Measurements from ENCODE around the gene TBL1X. TPM values are rescaled to one million over a fixed set of nuclear protein-coding genes. Genes with fewer than 3 reads are reported as not detected.

Gene TBL1X
- total and polyA plus RNA-seq, 2 of the 8 experiments (the other 6 are each of a cell fraction or from before 2014, with no cell fraction given) = 13.3 to 25.6 TPM

DNA sequence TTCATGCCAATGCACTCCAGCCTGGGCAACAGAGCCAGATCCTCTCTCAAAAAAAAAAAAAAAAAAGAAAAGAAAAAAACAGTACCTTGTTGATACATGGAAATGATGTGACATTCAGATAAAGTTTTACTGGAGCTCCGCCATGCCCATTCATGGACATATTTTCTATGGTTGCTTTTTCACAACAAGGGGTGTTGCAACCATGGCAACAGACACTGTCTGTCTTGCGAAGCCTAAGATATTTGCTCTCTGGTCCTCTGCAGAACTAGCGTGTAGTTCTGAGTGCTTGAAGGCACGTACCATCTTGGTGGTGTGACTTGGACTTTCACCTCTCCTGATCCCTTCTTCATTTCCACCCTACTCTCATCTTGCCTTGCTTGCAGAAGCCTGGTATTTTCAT is 53.2 kb downstream of the TBL1X start:
- 100% methylated on average over 4 of the region's 4 CpGs; no CpG with 5 or more reads in 1 of the 2 experiments for WGBS, 2 experiments (ENCODE audit: extremely low coverage in 1 of 2, insufficient coverage in 1 of 2, insufficient read length in 1 of 2, insufficient replicate concordance in 2 of 2, low coverage in 1 of 2, low lambda C conversion rate in 2 of 2, missing lambda C conversion rate in 1 of 2)
- no peak overlapping the region for H4K8ac ChIP-seq (ENCODE audit: extremely low read depth, insufficient read depth, low read length)
- no peak overlapping the region for H2BK20ac ChIP-seq (ENCODE audit: low read length)
- DNase-seq (ENCODE audit: low read depth in 1 of 2, low spot score in 2 of 2) (no peak), FAIRE-seq (no peak)
- H2BK5ac ChIP-seq (ENCODE audit: low read depth, low read length) = no peak overlapping the region
- no peaks in the 10 kb centered on the region for H3K23me2 ChIP-seq (ENCODE audit: low read depth, low read length)
- H3K23ac ChIP-seq (ENCODE audit: insufficient read length) = no peak overlapping the region
- H4K91ac ChIP-seq (replicated peaks; ENCODE audit: insufficient read length, low read length) = no peak overlapping the region
- H2BK12ac ChIP-seq (ENCODE audit: low read depth, low read length) = no peak overlapping the region
- no peak overlapping the region for H3K27ac ChIP-seq (ENCODE audit: low read depth, low read length)
- no peak overlapping the region for H2BK15ac ChIP-seq (ENCODE audit: low read length)
- H3K4me3 ChIP-seq (ENCODE audit: extremely low read depth in 1 of 4, insufficient read depth in 2 of 4, low read depth in 3 of 4, low read length in 4 of 4) = no peak overlapping the region
- H3K9me3 ChIP-seq (ENCODE audit: insufficient read depth in 2 of 2, low read depth in 1 of 2, low read length in 1 of 2) = no peaks in the 10 kb centered on the region
- H3K18ac ChIP-seq (ENCODE audit: extremely low read depth, low read length) = no peak overlapping the region
- H4K20me1 ChIP-seq (replicated peaks in 1 of 2; ENCODE audit: control insufficient read depth in 1 of 2, insufficient read depth in 2 of 2, low read length in 2 of 2) = peaks cover 0 to 1% of the 10 kb centered on the region in 2 experiments
- H2BK120ac ChIP-seq (replicated peaks; ENCODE audit: low read depth, low read length) = no peak overlapping the region
- peaks cover 0 to 4% of the 10 kb centered on the region in 2 experiments; a peak in 1 of 4 replicates for H3K79me2 ChIP-seq (ENCODE audit: control insufficient read depth in 1 of 2, insufficient read depth in 2 of 2, low read length in 2 of 2)
- no peaks in the 10 kb centered on the region for H3K27me3 ChIP-seq (replicated peaks in 1 of 4; ENCODE audit: control insufficient read depth in 3 of 4, extremely low read depth in 1 of 4, insufficient read depth in 3 of 4, low read length in 3 of 4)
- H2AFZ ChIP-seq (ENCODE audit: low read length) = no peak overlapping the region
- POLR2A ChIA-PET (ENCODE audit: partially characterized antibody) = no interaction called here
- peaks cover 0 to 4% (median 1%) of the 10 kb centered on the region in 4 experiments; a peak in 2 of 7 replicates for H3K4me1 ChIP-seq (replicated peaks in 1 of 4; ENCODE audit: control insufficient read depth in 3 of 4, insufficient read depth in 4 of 4, low read length in 3 of 4)
- H3K4ac ChIP-seq (replicated peaks; ENCODE audit: insufficient read length, low read depth, low read length) = no peak overlapping the region
- 0 out of 2 replicates have a peak overlapping the region, but pooled peaks have one; percentile 82 for H2AK5ac ChIP-seq (ENCODE audit: low read depth, low read length)
- no peaks in the 10 kb centered on the region for H3K36me3 ChIP-seq (ENCODE audit: control insufficient read depth in 2 of 4, insufficient read depth in 4 of 4, low read length in 3 of 4)
- H3K9ac ChIP-seq (replicated peaks in 1 of 4; ENCODE audit: extremely low read depth in 1 of 4, low read depth in 3 of 4, low read length in 3 of 4) = no peak overlapping the region
- no peak overlapping the region for H3K56ac ChIP-seq (replicated peaks; ENCODE audit: insufficient read length, low read depth, low read length)
- H4K5ac ChIP-seq (ENCODE audit: insufficient read length, low read depth, low read length) = no peak overlapping the region
- no peak overlapping the region for H3K14ac ChIP-seq (ENCODE audit: insufficient read length)
- H3K79me1 ChIP-seq (ENCODE audit: low read depth, low read length) = 0 out of 2 replicates have a peak, but pooled peaks cover 4% of the 10 kb centered on the region
- CTCF ChIA-PET (ENCODE audit: partially characterized antibody) = no interaction called here
- H3K4me2 ChIP-seq (ENCODE audit: insufficient read depth in 1 of 2, low read depth in 2 of 2, low read length in 2 of 2) = no peak overlapping the region
- TF ChIP-seq SP4 (IDR thresholded peaks at IDR 0.05; ENCODE audit: low read length) = no peak
- TF ChIP-seq GABPA (IDR thresholded peaks at IDR 0.05; ENCODE audit: borderline replicate concordance, insufficient read depth, low read length) = no peak
- TF ChIP-seq CTCF (IDR thresholded peaks at IDR 0.05; ENCODE audit: control extremely low read depth in 1 of 3, insufficient read depth in 1 of 3, low read depth in 1 of 3, low read length in 3 of 3) = no peak
- no peak for TF ChIP-seq CBX8 (IDR thresholded peaks at IDR 0.05; ENCODE audit: borderline replicate concordance, low read depth, low read length)
- no peak for TF ChIP-seq TCF12 (IDR thresholded peaks at IDR 0.05; ENCODE audit: low read depth, low read length)
- TF ChIP-seq MAX (IDR thresholded peaks at IDR 0.05) = no peak

All from H1 (cell line).